SK-N-SH (cell line): ENCODE data around the gene THOC7. TPM values are rescaled to one million over a fixed set of nuclear protein-coding genes. Genes with fewer than 3 reads are reported as not detected.

ENCODE experiments used
- CTCF ChIA-PET: fragments of 300-600, 350-600 bp; formaldehyde crosslinking; extraction: SDS; loops from one replicate; lab custom pipeline; 2021; lab: Yijun Ruan, JAX
- POLR2A ChIA-PET: fragments of 350-600 bp; sonication (Branson Sonifier 250); formaldehyde crosslinking; extraction: SDS; loops from one replicate; lab custom pipeline; 2020; ENCODE audit warnings: antibody characterized with exemption, inconsistent platforms; lab: Yijun Ruan, JAX
- DNase-seq: peaks from one replicate; pipeline ENCODE4 v3.0.0; 2012
- H2AFZ ChIP-seq: fragments of 200-600 bp; sonication (generic); 2 replicates; pipeline ENCODE4 v1.8.1; 2016; ENCODE audit warnings: antibody characterized with exemption, mild to moderate bottlenecking, low read depth
- H3F3A ChIP-seq: fragments of 200-600 bp; sonication (generic); replicated peaks from 2 replicates; pipeline ENCODE3; 2016; ENCODE audit warnings: antibody characterized with exemption, mild to moderate bottlenecking; ENCODE audit not compliant: insufficient read depth
- H3K27ac ChIP-seq, 2 experiments: fragments of 200-500 bp in 1 of 2; fragments of 200-600 bp in 1 of 2; sonication (Bioruptor generic) in 1 of 2; sonication (generic), shearing (Covaris generic) in 1 of 2; 2 replicates each; pipeline versions ENCODE4 v1.5.1 to v1.6.1; 2014 to 2016; ENCODE audit warnings: low read depth in 2 of 2, inconsistent platforms in 1 of 2, low read length in 1 of 2, mild to moderate bottlenecking in 1 of 2, mixed read lengths in 1 of 2
- H3K27me3 ChIP-seq: fragments of 200-600 bp; sonication (generic), shearing (Covaris generic); 2 replicates; pipeline ENCODE4 v1.6.1; 2016; ENCODE audit warnings: mixed run types; ENCODE audit not compliant: insufficient read depth
- H3K36me3 ChIP-seq, 2 experiments: fragments of 200-500 bp in 1 of 2; fragments of 200-600 bp in 1 of 2; sonication (Bioruptor generic) in 1 of 2; sonication (generic) in 1 of 2; replicated peaks in 1 of 2; 2 replicates each; pipeline versions ENCODE3 to v1.5.1; 2014 to 2016; ENCODE audit warnings: low read length in 1 of 2, mild to moderate bottlenecking in 1 of 2; ENCODE audit not compliant: insufficient read depth in 2 of 2, control insufficient read depth in 1 of 2
- H3K4me1 ChIP-seq, 2 experiments: fragments of 200-500 bp in 1 of 2; fragments of 200-600 bp in 1 of 2; sonication (Bioruptor generic) in 1 of 2; sonication (generic), shearing (Covaris generic) in 1 of 2; 2 replicates each; pipeline versions ENCODE4 v1.5.1 to v1.6.1; 2014 to 2016; ENCODE audit warnings: low read depth in 1 of 2, low read length in 1 of 2, mixed run types in 1 of 2; ENCODE audit not compliant: insufficient read depth in 2 of 2, control insufficient read depth in 1 of 2
- H3K4me2 ChIP-seq: fragments of 200-600 bp; sonication (generic), shearing (Covaris generic); 2 replicates; pipeline ENCODE4 v1.6.1; 2017; ENCODE audit warnings: mixed run types
- H3K4me3 ChIP-seq, 2 experiments: fragments of 200-500 bp in 1 of 2; fragments of 200-600 bp in 1 of 2; sonication (Bioruptor generic) in 1 of 2; sonication (generic), shearing (Covaris generic) in 1 of 2; 2 replicates each; pipeline versions ENCODE4 v1.5.1 to v1.8.1; 2014 to 2016; ENCODE audit warnings: low read depth in 2 of 2, inconsistent platforms in 1 of 2, low read length in 1 of 2, mild to moderate bottlenecking in 1 of 2, mixed read lengths in 1 of 2, moderate library complexity in 1 of 2
- H3K79me2 ChIP-seq: fragments of 200-600 bp; sonication (generic); 2 replicates; pipeline ENCODE4 v1.8.1; 2017; ENCODE audit warnings: mild to moderate bottlenecking; ENCODE audit not compliant: insufficient read depth
- H3K9ac ChIP-seq: fragments of 200-600 bp; sonication (generic); 2 replicates; pipeline ENCODE4 v1.6.1; 2017; ENCODE audit warnings: mixed run types
- H3K9me2 ChIP-seq: fragments of 200-600 bp; sonication (generic); 2 replicates; pipeline ENCODE4 v1.6.1; 2017; ENCODE audit warnings: mixed run types
- H3K9me3 ChIP-seq: fragments of 200-600 bp; sonication (generic); 2 replicates; pipeline ENCODE4 v1.6.1; 2017; ENCODE audit warnings: mixed run types, mild to moderate bottlenecking, moderate library complexity
- H4K20me1 ChIP-seq: fragments of 200-600 bp; sonication (generic); 2 replicates; pipeline ENCODE4 v1.6.1; 2017; ENCODE audit warnings: mild to moderate bottlenecking, mixed run types; ENCODE audit not compliant: insufficient read depth
- CHD2 ChIP-seq: fragments of 150-350 bp; IDR thresholded peaks from 2 replicates; pipeline ENCODE4 v1.6.1; 2018; ENCODE audit warnings: low read length; ENCODE audit not compliant: partially characterized antibody
- EP300 ChIP-seq, 2 experiments: IDR thresholded peaks; 2 replicates each; pipeline versions ENCODE4 v1.4.0 to v1.6.1; 2012; ENCODE audit warnings: borderline replicate concordance in 1 of 2, low read depth in 1 of 2, low read length in 1 of 2
- NFIC ChIP-seq: IDR thresholded peaks from 2 replicates; pipeline ENCODE4 v1.4.0; 2012; ENCODE audit warnings: borderline replicate concordance
- POLR2AphosphoS5 ChIP-seq: IDR thresholded peaks from 2 replicates; pipeline ENCODE4 v1.6.1; 2012; ENCODE audit warnings: low read depth, low read length
- RAD21 ChIP-seq: IDR thresholded peaks from 2 replicates; pipeline ENCODE4 v1.6.1; 2012; ENCODE audit warnings: mild to moderate bottlenecking, low read length
- RCOR1 ChIP-seq: fragments of 150-350 bp; IDR thresholded peaks from 2 replicates; pipeline ENCODE4 v1.6.1; 2017; ENCODE audit warnings: antibody characterized with exemption, low read length
- RFX5 ChIP-seq: IDR thresholded peaks from 2 replicates; pipeline ENCODE4 v1.6.1; 2012; ENCODE audit warnings: mild to moderate bottlenecking, improper control_type of control experiment, low read length
- TEAD4 ChIP-seq: IDR thresholded peaks from 2 replicates; pipeline ENCODE4 v1.4.0; 2012; ENCODE audit warnings: mild to moderate bottlenecking, borderline replicate concordance; ENCODE audit not compliant: insufficient read depth
- USF2 ChIP-seq: fragments of 150-350 bp; IDR thresholded peaks from 2 replicates; pipeline ENCODE4 v1.6.1; 2017; ENCODE audit warnings: antibody characterized with exemption, low read length, low read depth, borderline replicate concordance
- ZBTB33 ChIP-seq: IDR thresholded peaks from 2 replicates; pipeline ENCODE4 v1.4.0; 2012; ENCODE audit warnings: low read depth, borderline replicate concordance
- WGBS: methylation state at CpG from one replicate; pipeline ENCODE4 v1.1.6; 2017; ENCODE audit warnings: low lambda C conversion rate; 5-methylcytosine and 5-hydroxymethylcytosine counted together
- polyA plus RNA-seq, 3 experiments: library from polyadenylated mRNA; depleted of rRNA; stranded (reverse); fragments of >200 nt; gene quantifications; 2 replicates each; pipeline ENCODE4 v1.2.3, GENCODE V29; 2012
- TF ChIP-seq, protein P1 (sequence below): IDR thresholded peaks from 2 replicates; pipeline ENCODE4 v1.6.1; 2012; ENCODE audit warnings: mild to moderate bottlenecking, low read depth, low read length, moderate library complexity
- TF ChIP-seq, protein P2 (sequence below): IDR thresholded peaks from 2 replicates; pipeline ENCODE4; 2012

Gene THOC7
- polyA plus RNA-seq, 1 of the 3 experiments (the other 2 are of a cell fraction) = 35.6 TPM

DNA sequence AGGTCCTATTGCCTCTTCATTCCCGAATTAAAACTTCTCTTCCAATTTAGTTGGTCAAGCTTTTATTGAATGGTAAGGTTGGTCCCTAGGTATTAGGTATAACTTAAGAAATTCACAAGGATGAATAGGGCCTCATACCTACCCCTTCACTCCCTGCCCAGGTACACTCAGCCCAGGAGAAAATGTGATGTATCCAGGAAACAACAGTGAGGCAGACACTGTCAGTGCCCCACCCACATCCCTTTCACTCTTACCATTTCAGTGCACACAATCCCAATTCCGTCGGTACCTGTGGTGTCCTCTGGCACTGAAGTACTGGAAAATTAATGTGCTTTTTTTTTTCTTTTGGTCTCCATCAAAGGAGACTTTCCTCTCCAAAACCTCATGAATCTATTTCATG is 55.0 kb downstream of the THOC7 start:
- CTCF ChIA-PET = interaction anchor here (1.3 to 2.3 kb wide), 3 partner anchors 10 to 459 kb away, joined by 5 to 17 read pairs (median 7); partner anchors contain the start of gene C3orf49
- POLR2A ChIA-PET = no interaction called here

GRCh38 chr3:63807961-63808565 is 55.5 kb downstream of the THOC7 start:
- H3K9me3 ChIP-seq = no peaks in the 10 kb centered on the region
- H3F3A ChIP-seq = no peaks in the 10 kb centered on the region
- no peak overlapping the region for H3K9ac ChIP-seq
- POLR2A ChIA-PET = interaction anchor here (0.6 kb wide), 1 partner anchor 24 kb away, joined by 3 read pairs; no protein-coding TSS in a partner anchor
- CTCF ChIA-PET = interaction anchor here (1.3 to 2.3 kb wide), 3 partner anchors 10 to 459 kb away, joined by 5 to 17 read pairs (median 7); partner anchors contain the start of gene C3orf49
- H3K4me1 ChIP-seq = peaks cover 0 to 8% of the 10 kb centered on the region in 2 experiments; a peak in 1 of 4 replicates
- no peak overlapping the region for H3K27ac ChIP-seq
- H3K4me2 ChIP-seq = no peak overlapping the region
- no peak for TF ChIP-seq RFX5
- no peaks in the 10 kb centered on the region for H3K9me2 ChIP-seq
- no peaks in the 10 kb centered on the region for H4K20me1 ChIP-seq
- DNase-seq = no peak
- no peak overlapping the region for H3K4me3 ChIP-seq
- no peaks in the 10 kb centered on the region for H3K79me2 ChIP-seq
- no peak overlapping the region for H2AFZ ChIP-seq
- 94% methylated on average over 5 of the region's 5 CpGs for whole genome bisulfite sequencing
- H3K36me3 ChIP-seq = no peaks in the 10 kb centered on the region
- no peaks in the 10 kb centered on the region for H3K27me3 ChIP-seq

More for the DNA sequence above, 55.0 kb downstream of the THOC7 start:
- Histone ChIP-seq H3F3A (no peaks in the 10 kb centered on the region), H3K9me3 (no peaks in the 10 kb centered on the region), H4K20me1 (no peaks in the 10 kb centered on the region), H2AFZ (no peak overlapping the region), H3K4me2 (no peak overlapping the region), H3K36me3 (no peaks in the 10 kb centered on the region), H3K27ac (no peak overlapping the region), H3K27me3 (no peaks in the 10 kb centered on the region), H3K9me2 (no peaks in the 10 kb centered on the region), H3K9ac (no peak overlapping the region), H3K4me1 (peaks cover 0 to 8% of the 10 kb centered on the region in 2 experiments; a peak in 1 of 4 replicates), H3K4me3 (no peak overlapping the region), H3K79me2 (no peaks in the 10 kb centered on the region)
- WGBS = 91% methylated on average over 3 of the region's 3 CpGs
- TF ChIP-seq POLR2AphosphoS5 (no peak), NFIC (no peak), RAD21 (no peak), CHD2 (no peak)
- TF ChIP-seq, protein P1, sequence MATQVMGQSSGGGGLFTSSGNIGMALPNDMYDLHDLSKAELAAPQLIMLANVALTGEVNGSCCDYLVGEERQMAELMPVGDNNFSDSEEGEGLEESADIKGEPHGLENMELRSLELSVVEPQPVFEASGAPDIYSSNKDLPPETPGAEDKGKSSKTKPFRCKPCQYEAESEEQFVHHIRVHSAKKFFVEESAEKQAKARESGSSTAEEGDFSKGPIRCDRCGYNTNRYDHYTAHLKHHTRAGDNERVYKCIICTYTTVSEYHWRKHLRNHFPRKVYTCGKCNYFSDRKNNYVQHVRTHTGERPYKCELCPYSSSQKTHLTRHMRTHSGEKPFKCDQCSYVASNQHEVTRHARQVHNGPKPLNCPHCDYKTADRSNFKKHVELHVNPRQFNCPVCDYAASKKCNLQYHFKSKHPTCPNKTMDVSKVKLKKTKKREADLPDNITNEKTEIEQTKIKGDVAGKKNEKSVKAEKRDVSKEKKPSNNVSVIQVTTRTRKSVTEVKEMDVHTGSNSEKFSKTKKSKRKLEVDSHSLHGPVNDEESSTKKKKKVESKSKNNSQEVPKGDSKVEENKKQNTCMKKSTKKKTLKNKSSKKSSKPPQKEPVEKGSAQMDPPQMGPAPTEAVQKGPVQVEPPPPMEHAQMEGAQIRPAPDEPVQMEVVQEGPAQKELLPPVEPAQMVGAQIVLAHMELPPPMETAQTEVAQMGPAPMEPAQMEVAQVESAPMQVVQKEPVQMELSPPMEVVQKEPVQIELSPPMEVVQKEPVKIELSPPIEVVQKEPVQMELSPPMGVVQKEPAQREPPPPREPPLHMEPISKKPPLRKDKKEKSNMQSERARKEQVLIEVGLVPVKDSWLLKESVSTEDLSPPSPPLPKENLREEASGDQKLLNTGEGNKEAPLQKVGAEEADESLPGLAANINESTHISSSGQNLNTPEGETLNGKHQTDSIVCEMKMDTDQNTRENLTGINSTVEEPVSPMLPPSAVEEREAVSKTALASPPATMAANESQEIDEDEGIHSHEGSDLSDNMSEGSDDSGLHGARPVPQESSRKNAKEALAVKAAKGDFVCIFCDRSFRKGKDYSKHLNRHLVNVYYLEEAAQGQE = no peak
- no peak for DNase-seq

GRCh38 chr3:63803911-63804310 is 59.7 kb downstream of the THOC7 start:
- CTCF ChIA-PET = interaction anchor here (2.5 to 8.1 kb wide), 3 partner anchors 15 to 461 kb away, joined by 7 to 67 read pairs (median 32); partner anchors contain the start of gene C3orf49
- H3K4me3 ChIP-seq = no peak overlapping the region
- POLR2A ChIA-PET = no interaction called here
- no peak overlapping the region for H2AFZ ChIP-seq
- H3K9me2 ChIP-seq = no peaks in the 10 kb centered on the region
- WGBS = 80% methylated on average over 5 of the region's 5 CpGs
- H3K36me3 ChIP-seq = no peaks in the 10 kb centered on the region
- peaks cover 0 to 16% of the 10 kb centered on the region in 2 experiments; a peak in 2 of 4 replicates for H3K4me1 ChIP-seq
- H3K9ac ChIP-seq = no peak overlapping the region
- H3K79me2 ChIP-seq = no peaks in the 10 kb centered on the region
- H3K27me3 ChIP-seq = no peaks in the 10 kb centered on the region
- H3K9me3 ChIP-seq = no peaks in the 10 kb centered on the region
- no peaks in the 10 kb centered on the region for H3F3A ChIP-seq
- H3K27ac ChIP-seq = no peak overlapping the region
- no peak overlapping the region for H3K4me2 ChIP-seq
- DNase-seq = no peak
- no peaks in the 10 kb centered on the region for H4K20me1 ChIP-seq
- TF ChIP-seq RAD21 = no peak
- no peak for TF ChIP-seq TEAD4
- no peak for TF ChIP-seq USF2
- TF ChIP-seq EP300 (IDR thresholded peaks at IDR 0.05; ENCODE audit: borderline replicate concordance in 1 of 2, low read depth in 1 of 2, low read length in 1 of 2) = no peak
- TF ChIP-seq CHD2 = no peak
- TF ChIP-seq, protein P2, sequence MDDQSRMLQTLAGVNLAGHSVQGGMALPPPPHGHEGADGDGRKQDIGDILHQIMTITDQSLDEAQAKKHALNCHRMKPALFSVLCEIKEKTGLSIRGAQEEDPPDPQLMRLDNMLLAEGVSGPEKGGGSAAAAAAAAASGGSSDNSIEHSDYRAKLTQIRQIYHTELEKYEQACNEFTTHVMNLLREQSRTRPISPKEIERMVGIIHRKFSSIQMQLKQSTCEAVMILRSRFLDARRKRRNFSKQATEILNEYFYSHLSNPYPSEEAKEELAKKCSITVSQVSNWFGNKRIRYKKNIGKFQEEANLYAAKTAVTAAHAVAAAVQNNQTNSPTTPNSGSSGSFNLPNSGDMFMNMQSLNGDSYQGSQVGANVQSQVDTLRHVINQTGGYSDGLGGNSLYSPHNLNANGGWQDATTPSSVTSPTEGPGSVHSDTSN = no peak
- no peak for TF ChIP-seq RCOR1
- TF ChIP-seq ZBTB33 = no peak
